Keratinocyte (primary cell): ENCODE measurements around the gene ANO3. TPM values are rescaled to one million over a fixed set of nuclear protein-coding genes. Genes with fewer than 3 reads are reported as not detected.

Experiments used
- DNase-seq: peaks from one replicate; pipeline ENCODE4 v3.0.0-alpha.2; 2011; ENCODE audit warnings: low read depth, missing footprints, low spot score
- FAIRE-seq: peaks from 2 replicates; lab custom pipeline; 2011; peaks lifted over from hg19 to GRCh38; lab: Jason Lieb, UNC
- H2AFZ ChIP-seq: 2 replicates; pipeline ENCODE4 v1.6.0; 2012; ENCODE audit warnings: low read length, control low read depth, inconsistent platforms; ENCODE audit not compliant: control insufficient read depth
- H3K27ac ChIP-seq: 2 replicates; pipeline ENCODE4 v1.5.1; 2011; ENCODE audit warnings: low read length; ENCODE audit not compliant: control insufficient read depth, insufficient read depth
- H3K27me3 ChIP-seq: 3 replicates; pipeline ENCODE4 v1.6.0; 2011; ENCODE audit warnings: low read length; ENCODE audit not compliant: control insufficient read depth, insufficient read depth; ENCODE audit errors: extremely low read depth
- H3K36me3 ChIP-seq, 2 experiments: 2 replicates in 1 of 2; 3 replicates in 1 of 2; pipeline ENCODE4 v1.5.1; 2011; ENCODE audit warnings: low read length in 2 of 2, mild to moderate bottlenecking in 1 of 2; ENCODE audit not compliant: control insufficient read depth in 2 of 2, insufficient read depth in 2 of 2; ENCODE audit errors: extremely low read depth in 1 of 2
- H3K4me1 ChIP-seq: 3 replicates; pipeline ENCODE4 v1.5.1; 2011; ENCODE audit warnings: low read length; ENCODE audit not compliant: control insufficient read depth, insufficient read depth; ENCODE audit errors: extremely low read depth
- H3K4me2 ChIP-seq: 3 replicates; pipeline ENCODE4 v1.6.0; 2011; ENCODE audit warnings: low read depth, low read length; ENCODE audit not compliant: control insufficient read depth, insufficient read depth; ENCODE audit errors: extremely low read depth
- H3K4me3 ChIP-seq, 3 experiments: fragments of 200-600 bp in 1 of 3; sonication (generic) in 1 of 3; 2 replicates in 2 of 3; 3 replicates in 1 of 3; pipeline ENCODE4 v1.5.1; 2011 to 2016; ENCODE audit warnings: low read length in 3 of 3, mild to moderate bottlenecking in 3 of 3, control low read depth in 2 of 3, inconsistent platforms in 1 of 3, low read depth in 1 of 3, mixed read lengths in 1 of 3, mixed run types in 1 of 3, moderate library complexity in 1 of 3; ENCODE audit not compliant: control insufficient read depth in 2 of 3, insufficient read depth in 2 of 3; ENCODE audit errors: extremely low read depth in 1 of 3
- H3K79me2 ChIP-seq: 2 replicates; pipeline ENCODE4 v1.6.0; 2012; ENCODE audit warnings: low read length; ENCODE audit not compliant: control insufficient read depth, insufficient read depth
- H3K9ac ChIP-seq: 3 replicates; pipeline ENCODE4 v1.6.0; 2011; ENCODE audit warnings: low read length; ENCODE audit not compliant: control insufficient read depth, insufficient read depth; ENCODE audit errors: extremely low read depth
- H3K9me1 ChIP-seq: 3 replicates; pipeline ENCODE4 v1.6.0; 2011; ENCODE audit warnings: low read length; ENCODE audit not compliant: control insufficient read depth, insufficient read depth; ENCODE audit errors: extremely low read depth
- H3K9me3 ChIP-seq: 2 replicates; pipeline ENCODE4 v1.5.1; 2012; ENCODE audit warnings: low read depth, low read length; ENCODE audit not compliant: control insufficient read depth
- H4K20me1 ChIP-seq: 3 replicates; pipeline ENCODE4 v1.6.0; 2011; ENCODE audit warnings: low read length; ENCODE audit not compliant: control insufficient read depth, insufficient read depth; ENCODE audit errors: extremely low read depth
- CTCF ChIP-seq, 3 experiments: IDR thresholded peaks in 1 of 3; conservative IDR thresholded peaks in 1 of 3; optimal IDR thresholded peaks in 1 of 3; 2 replicates in 2 of 3; 3 replicates in 1 of 3; pipeline versions ENCODE3 to v1.5.1; 2011; ENCODE audit warnings: low read length in 3 of 3, mild to moderate bottlenecking in 3 of 3, moderate library complexity in 2 of 3, control low read depth in 1 of 3, inconsistent platforms in 1 of 3; ENCODE audit not compliant: insufficient read depth in 2 of 3; ENCODE audit errors: extremely low read depth in 1 of 3
- EZH2 ChIP-seq: IDR thresholded peaks from one replicate; pipeline ENCODE4 v1.6.1; 2012; ENCODE audit warnings: inconsistent platforms, mild to moderate bottlenecking, low read length, moderate library complexity
- dilution Hi-C: fragments of 300-500 bp; cut with MboI; formaldehyde crosslinking; loops from one replicate; pipeline ENCODE4 v1.7.0; 2020; ENCODE audit warnings: low sequenced_read_pairs; ENCODE audit not compliant: extremely low pct_ligation_motif_present
- polyA plus RNA-seq, 5 experiments: library from polyadenylated mRNA; depleted of rRNA in 3 of 5; stranded (reverse) in 3 of 5; stranded (forward) in 1 of 5; unstranded in 1 of 5; fragments of >200 nt; gene quantifications; 1 replicate in 1 of 5; 2 replicates in 3 of 5; 3 replicates in 1 of 5; pipeline versions ENCODE4 v1.2.1 to v1.2.3, GENCODE V29; 2011 to 2012; ENCODE audit warnings: missing spikeins in 2 of 5, low read depth in 1 of 5, low replicate concordance in 1 of 5

ANO3 gene
- polyA plus RNA-seq, 1 donor (not counting 4 experiments of a cell fraction or from before 2014, with no cell fraction given): 0.01 TPM

- FAIRE-seq: no peak
Measured at GRCh38 chr11:26618441-26618840, 286.5 kb downstream of the ANO3 start.

DNA sequence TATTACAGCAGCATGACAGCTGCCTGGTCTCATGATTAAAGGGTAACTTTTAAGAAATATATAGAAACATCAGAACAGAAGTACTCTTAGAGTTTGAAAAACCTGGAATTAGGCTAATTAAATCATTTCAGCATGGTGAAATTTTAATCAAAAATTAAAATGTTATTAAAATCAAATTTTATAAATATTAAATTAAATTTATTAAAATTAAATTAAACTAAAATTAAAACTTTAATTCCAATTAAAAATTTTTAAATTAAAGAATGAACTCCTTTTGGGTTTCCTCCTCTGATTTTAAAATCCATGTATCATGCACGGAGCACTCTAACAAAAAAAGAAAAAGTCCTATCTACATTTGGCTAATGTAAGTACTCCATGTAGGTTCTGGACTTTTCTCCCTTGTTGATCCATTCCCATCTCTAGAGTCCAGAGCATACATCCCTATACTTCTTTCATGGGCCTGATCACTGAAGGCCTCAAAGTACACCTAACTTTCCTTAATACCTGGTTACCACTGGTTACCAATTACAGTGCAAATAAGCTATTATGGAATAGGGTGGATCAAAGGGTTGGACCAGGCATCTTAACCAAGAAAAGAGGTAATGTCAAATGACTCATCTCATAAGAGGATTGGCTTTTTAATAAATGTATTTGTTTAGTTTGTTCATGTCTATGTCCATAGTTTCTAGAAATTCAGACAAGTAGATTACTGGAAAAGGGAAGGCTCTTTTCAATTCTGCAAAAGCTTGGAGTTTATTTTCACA is 288.5 kb downstream of the ANO3 start:
- H3K9me3 ChIP-seq: no peaks in the 10 kb centered on the region
- no peaks in the 10 kb centered on the region for H3K27me3 ChIP-seq
- dilution Hi-C loops: no loop called here
- no peak overlapping the region for H3K4me3 ChIP-seq
- H2AFZ ChIP-seq: peak overlapping the region; percentile 16
- H3K79me2 ChIP-seq: no peaks in the 10 kb centered on the region
- no peaks in the 10 kb centered on the region for H3K36me3 ChIP-seq
- H4K20me1 ChIP-seq: no peaks in the 10 kb centered on the region
- H3K4me2 ChIP-seq: peak overlapping the region; percentile 27
- H3K27ac ChIP-seq: peak overlapping the region; percentile 77
- H3K9me1 ChIP-seq: no peaks in the 10 kb centered on the region
- DNase-seq (no peak), FAIRE-seq (no peak)
- no peak overlapping the region for H3K9ac ChIP-seq
- TF ChIP-seq EZH2: no peak
- TF ChIP-seq CTCF (optimal IDR thresholded peaks at IDR 0.05 in 1 of 3, IDR thresholded peaks at IDR 0.05 in 1 of 3, conservative IDR thresholded peaks at IDR 0.05 in 1 of 3; ENCODE audit: extremely low read depth in 1 of 3, insufficient read depth in 2 of 3, low read length in 3 of 3): no peak
- peaks cover 31% of the 10 kb centered on the region for H3K4me1 ChIP-seq

More at GRCh38 chr11:26618441-26618840, 286.5 kb downstream of the ANO3 start:
- Histone ChIP-seq H3K36me3 (no peaks in the 10 kb centered on the region), H3K9ac (no peak overlapping the region), H3K9me3 (no peaks in the 10 kb centered on the region), H3K4me2 (no peak overlapping the region), H3K79me2 (no peaks in the 10 kb centered on the region), H3K27ac (no peak overlapping the region), H3K27me3 (no peaks in the 10 kb centered on the region), H4K20me1 (no peaks in the 10 kb centered on the region), H2AFZ (no peak overlapping the region), H3K4me3 (no peak overlapping the region), H3K9me1 (no peaks in the 10 kb centered on the region), H3K4me1 (peaks cover 31% of the 10 kb centered on the region)
- dilution Hi-C loops: no loop called here
- no peak for DNase-seq
- no peak for TF ChIP-seq EZH2
- no peak for TF ChIP-seq CTCF (optimal IDR thresholded peaks at IDR 0.05 in 1 of 3, IDR thresholded peaks at IDR 0.05 in 1 of 3, conservative IDR thresholded peaks at IDR 0.05 in 1 of 3; ENCODE audit: extremely low read depth in 1 of 3, insufficient read depth in 2 of 3, low read length in 3 of 3)
